HUES6 (cell line): ENCODE results near the gene SMYD2.
"Not testable (repeated sequence)": the region's sequence is repeated elsewhere in the genome, so short reads cannot be mapped to it uniquely, and the experiment has no call there.

Experiments used
- H3K27ac ChIP-seq: 2 replicates; pipeline ENCODE4 v1.7.0; 2013; ENCODE audit warnings: low read depth, mild to moderate bottlenecking, low read length, inconsistent platforms
- H3K27me3 ChIP-seq: 2 replicates; pipeline ENCODE4 v1.6.1; 2013; ENCODE audit warnings: low read length; ENCODE audit not compliant: control insufficient read depth, insufficient read depth
- H3K36me3 ChIP-seq: 2 replicates; pipeline ENCODE4 v1.6.1; 2013; ENCODE audit warnings: low read length; ENCODE audit not compliant: control insufficient read depth, insufficient read depth
- H3K4me1 ChIP-seq: 2 replicates; pipeline ENCODE4 v1.6.1; 2013; ENCODE audit warnings: low read length; ENCODE audit not compliant: control insufficient read depth, insufficient read depth
- H3K4me3 ChIP-seq: 2 replicates; pipeline ENCODE4 v1.5.1; 2013; ENCODE audit warnings: low read depth, low read length
- H3K9ac ChIP-seq: one replicate; pipeline ENCODE4 v1.6.1; 2013; ENCODE audit warnings: mild to moderate bottlenecking, low read length
- H3K9me3 ChIP-seq: 2 replicates; pipeline ENCODE4 v1.6.1; 2013; ENCODE audit warnings: low read depth, low read length; ENCODE audit not compliant: control insufficient read depth, insufficient read depth

The SMYD2 gene

DNA sequence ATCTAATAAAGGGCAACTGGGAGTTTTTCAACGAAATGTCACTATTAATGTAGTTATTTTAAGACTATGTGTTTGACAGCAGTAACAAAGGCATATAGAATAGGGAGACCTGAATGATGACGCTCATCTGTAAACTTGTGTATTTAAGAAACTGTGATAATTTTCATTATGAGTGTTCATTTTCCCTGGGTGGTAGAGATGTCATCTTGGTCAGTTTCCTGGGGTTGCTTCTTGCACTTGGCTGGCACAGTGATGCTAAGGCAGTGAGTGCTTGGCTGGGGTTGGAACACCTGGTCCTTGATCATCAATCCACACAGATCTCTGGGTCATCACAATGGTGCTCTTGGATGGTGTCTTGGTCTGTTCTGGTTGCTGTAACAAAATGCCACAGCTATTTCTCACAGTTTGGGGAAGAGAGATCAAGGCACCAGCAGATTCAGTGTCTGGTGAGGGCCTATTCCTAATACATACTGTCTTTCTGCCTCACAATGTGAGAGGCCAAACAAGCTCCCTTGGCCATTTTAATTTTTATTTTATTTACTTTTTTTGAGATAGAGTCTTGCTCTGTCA lies 7.9 kb upstream of the SMYD2 start:
- H3K4me1 ChIP-seq = peaks cover 21% of the 10 kb centered on the region
- H3K27me3 ChIP-seq = no peaks in the 10 kb centered on the region
- no peaks in the 10 kb centered on the region for H3K36me3 ChIP-seq
- H3K9ac ChIP-seq = no peak overlapping the region
- no peak overlapping the region for H3K4me3 ChIP-seq
- no peak overlapping the region for H3K27ac ChIP-seq
- no peaks in the 10 kb centered on the region for H3K9me3 ChIP-seq

GRCh38 chr1:214275700-214276099 lies 5.3 kb upstream of the SMYD2 start:
- H3K27ac ChIP-seq, H3K9me3 ChIP-seq, H3K36me3 ChIP-seq, H3K27me3 ChIP-seq, H3K9ac ChIP-seq, H3K4me3 ChIP-seq: not testable (repeated sequence)
- H3K4me1 ChIP-seq = peaks cover 34% of the 10 kb centered on the region

DNA sequence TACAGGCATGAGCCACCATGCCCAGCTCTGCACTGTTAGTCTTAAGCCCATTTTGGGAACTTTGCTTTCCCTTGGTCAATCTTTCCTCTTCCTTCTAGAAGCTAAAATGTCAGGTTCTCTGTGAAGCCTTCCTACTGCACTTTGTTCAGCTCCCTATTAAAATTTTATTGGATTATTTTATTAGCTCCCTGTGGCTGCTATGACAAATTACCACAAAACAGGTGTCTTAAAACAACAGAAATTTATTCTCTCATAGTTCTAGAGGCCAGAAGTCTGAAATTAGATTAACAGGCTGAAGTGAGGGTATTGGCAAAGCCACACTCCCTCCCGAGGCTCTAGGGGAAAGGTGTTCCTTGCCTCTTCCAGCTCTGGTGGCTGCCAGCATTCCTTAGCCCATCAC lies 4.2 kb upstream of the SMYD2 start:
- Histone ChIP-seq H3K9me3 (no peaks in the 10 kb centered on the region), H3K27ac (no peak overlapping the region), H3K36me3 (no peaks in the 10 kb centered on the region), H3K9ac (no peak overlapping the region), H3K27me3 (peaks cover 2% of the 10 kb centered on the region; the same call in 1 of the 2 replicates), H3K4me3 (no peak overlapping the region), H3K4me1 (peaks cover 30% of the 10 kb centered on the region)

- Histone ChIP-seq H3K9me3 (no peaks in the 10 kb centered on the region), H3K36me3 (no peaks in the 10 kb centered on the region), H3K4me1 (peaks cover 39% of the 10 kb centered on the region), H3K4me3 (0 out of 2 replicates have a peak overlapping the region, but pooled peaks have one; percentile 4), H3K27me3 (peaks cover 9% of the 10 kb centered on the region; the same call in 1 of the 2 replicates), H3K27ac (no peak overlapping the region), H3K9ac (no peak overlapping the region)
Measured at GRCh38 chr1:214277704-214278635, 3.0 kb upstream of the SMYD2 start.

GRCh38 chr1:214280386-214281020 lies 456 bp upstream of the SMYD2 start:
- H3K27ac ChIP-seq = peak overlapping the region; percentile 89
- H3K36me3 ChIP-seq = no peaks in the 10 kb centered on the region
- H3K9ac ChIP-seq = peak overlapping the region; percentile 94
- peaks cover 43% of the 10 kb centered on the region for H3K4me1 ChIP-seq
- no peaks in the 10 kb centered on the region for H3K9me3 ChIP-seq
- H3K4me3 ChIP-seq = peak overlapping the region; percentile 94
- H3K27me3 ChIP-seq = peaks cover 9% of the 10 kb centered on the region; the same call in 1 of the 2 replicates

DNA sequence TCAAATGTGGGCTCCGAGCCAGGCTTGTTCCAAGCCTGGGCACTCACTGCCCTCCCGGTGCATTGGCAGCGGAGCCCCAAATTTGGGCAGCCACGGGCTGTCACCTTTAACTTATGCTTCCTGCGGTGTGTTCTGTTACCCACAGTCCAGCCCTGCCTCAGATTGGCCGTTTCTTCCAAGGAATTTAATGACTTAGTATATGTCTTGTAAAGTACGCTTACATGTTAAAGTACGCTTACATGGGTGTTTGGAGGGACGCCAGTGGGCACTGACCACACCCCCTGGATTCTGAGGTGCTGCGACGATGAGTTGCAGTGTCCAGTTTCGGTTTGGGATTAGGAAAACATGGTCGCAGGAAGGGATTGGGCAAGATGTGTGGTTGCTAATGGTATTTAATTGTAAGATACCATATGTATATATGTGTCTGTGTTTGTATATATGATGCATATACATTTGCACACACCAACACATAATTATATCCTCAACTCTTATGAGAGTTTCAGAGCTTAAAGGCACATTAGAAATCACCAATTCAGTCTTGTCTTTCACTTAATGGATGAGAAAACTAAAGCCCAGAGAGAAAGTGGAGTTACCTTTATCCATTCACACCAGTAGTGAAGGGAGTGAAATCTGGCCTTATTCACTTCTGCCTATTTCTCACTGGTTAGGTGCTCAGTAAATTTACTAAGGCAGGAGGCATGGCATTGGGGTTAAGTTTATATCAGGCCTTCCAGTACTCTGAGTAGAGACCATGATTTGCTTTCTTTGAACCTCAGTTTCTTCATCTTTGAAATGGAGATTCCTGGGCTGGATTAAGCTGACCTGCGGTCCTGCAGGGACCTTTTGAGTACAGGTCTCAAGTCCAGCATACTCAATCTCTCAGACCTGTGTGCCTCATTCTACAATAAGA lies 1.0 kb downstream of the SMYD2 start:
- H3K4me1 ChIP-seq = peaks cover 43% of the 10 kb centered on the region
- peak overlapping the region; percentile 94 for H3K4me3 ChIP-seq
- H3K27ac ChIP-seq = peak overlapping the region; percentile 95; the same call in 1 of the 2 replicates
- H3K9ac ChIP-seq = peak overlapping the region; percentile 94
- H3K27me3 ChIP-seq = peaks cover 9% of the 10 kb centered on the region; the same call in 1 of the 2 replicates
- H3K36me3 ChIP-seq = no peaks in the 10 kb centered on the region
- no peaks in the 10 kb centered on the region for H3K9me3 ChIP-seq

DNA sequence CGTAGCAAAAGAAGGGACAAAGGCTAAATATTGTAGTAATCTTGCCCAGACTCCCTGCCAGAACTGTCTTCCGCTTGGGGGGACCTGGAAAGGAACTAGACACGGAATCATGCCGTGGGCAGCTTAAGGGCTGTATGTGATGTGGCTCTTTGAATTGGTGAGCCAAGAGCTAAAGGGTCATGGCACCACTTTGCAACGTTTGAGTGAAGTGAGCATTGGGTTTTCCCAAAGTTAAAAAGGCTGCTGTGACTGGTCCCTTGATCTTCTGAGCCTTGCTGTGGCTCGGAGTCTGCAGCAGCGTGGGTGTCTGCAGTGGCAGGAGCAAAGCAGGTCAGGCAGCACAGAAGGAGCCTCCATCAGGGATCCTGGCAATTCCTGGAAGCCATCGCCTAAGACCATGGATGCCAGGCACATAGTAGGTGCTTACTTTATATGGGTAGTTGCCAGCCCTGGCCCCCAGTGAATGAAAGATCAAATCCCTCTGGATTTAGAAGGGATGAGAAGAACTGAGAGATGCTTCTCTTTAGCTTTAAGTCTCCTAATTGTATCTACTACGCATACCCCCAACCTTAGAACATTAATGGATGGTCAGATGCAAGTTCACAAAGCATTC lies 1.8 kb downstream of the SMYD2 start:
- H3K4me1 ChIP-seq = peaks cover 36% of the 10 kb centered on the region
- H3K36me3 ChIP-seq = no peaks in the 10 kb centered on the region
- H3K9ac ChIP-seq = peak overlapping the region; percentile 4
- no peak overlapping the region for H3K27ac ChIP-seq
- no peaks in the 10 kb centered on the region for H3K9me3 ChIP-seq
- peak overlapping the region; percentile 94 for H3K4me3 ChIP-seq
- H3K27me3 ChIP-seq = peaks cover 9% of the 10 kb centered on the region; the same call in 1 of the 2 replicates

DNA sequence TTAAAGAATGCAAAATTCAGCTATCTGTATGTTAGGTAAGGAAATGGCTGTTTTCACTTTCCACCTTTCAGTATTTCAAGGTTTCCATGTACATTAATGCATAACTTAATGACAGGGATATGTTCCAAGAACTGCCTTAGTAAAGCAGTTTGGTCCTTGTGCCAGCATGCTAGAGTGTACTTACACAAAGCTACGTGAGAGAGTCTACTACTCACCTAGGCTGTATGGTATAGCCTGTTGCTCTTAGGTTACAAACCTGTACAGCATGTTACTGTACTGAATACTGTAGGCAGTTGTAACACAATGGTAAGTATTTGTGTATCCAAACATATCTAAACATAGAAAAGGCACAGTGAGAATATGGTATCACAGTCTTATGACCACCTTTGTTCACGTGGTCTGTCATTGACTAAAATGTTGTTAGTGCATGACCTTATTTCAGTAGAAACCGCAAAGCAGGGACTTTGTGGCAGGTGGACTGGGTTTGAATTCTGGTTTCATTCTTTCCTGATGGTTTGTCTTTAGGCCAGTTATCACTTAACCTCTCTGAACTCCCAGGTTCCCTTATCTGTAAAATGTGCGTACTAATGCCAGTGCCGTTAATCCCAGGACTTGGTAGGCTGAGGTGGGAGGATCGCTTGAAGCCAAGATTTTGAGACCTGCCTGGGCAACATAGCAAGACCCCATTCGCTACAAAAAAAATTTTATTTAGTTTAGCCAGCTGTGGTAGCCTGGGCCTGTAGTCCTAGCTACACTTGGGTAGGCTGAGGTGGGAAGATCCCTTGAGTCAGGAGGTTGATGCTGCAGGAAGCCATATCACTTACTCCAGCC lies 4.9 kb downstream of the SMYD2 start:
- H3K9me3 ChIP-seq = no peaks in the 10 kb centered on the region
- H3K4me1 ChIP-seq = peaks cover 50% of the 10 kb centered on the region
- H3K27ac ChIP-seq = no peak overlapping the region
- peaks cover 15% of the 10 kb centered on the region; the same call in 1 of the 2 replicates for H3K27me3 ChIP-seq
- H3K9ac ChIP-seq = no peak overlapping the region
- no peaks in the 10 kb centered on the region for H3K36me3 ChIP-seq
- H3K4me3 ChIP-seq = no peak overlapping the region

GRCh38 chr1:214287884-214288283 lies 6.9 kb downstream of the SMYD2 start:
- Histone ChIP-seq H3K27me3 (peaks cover 18% of the 10 kb centered on the region; the same call in 1 of the 2 replicates), H3K4me1 (peaks cover 56% of the 10 kb centered on the region), H3K9ac (no peak overlapping the region), H3K36me3 (no peaks in the 10 kb centered on the region), H3K27ac (no peak overlapping the region), H3K4me3 (no peak overlapping the region), H3K9me3 (no peaks in the 10 kb centered on the region)
